Esophagus squamous epithelium (tissue), 5 donors: ENCODE data around the gene TPO. TPM values are rescaled to one million over a fixed set of nuclear protein-coding genes. Genes with fewer than 3 reads are reported as not detected.

Experiments
- DNase-seq: peaks from one replicate; lab custom pipeline; 2025; lab: John Stamatoyannopoulos, UW
- H3K27ac ChIP-seq, 4 donors: fragments of 200-600 bp; sonication (generic); one replicate each; pipeline ENCODE4 v1.5.1; 2016 to 2019; ENCODE audit warnings: mild to moderate bottlenecking in 1 of 4
- H3K27me3 ChIP-seq, 4 donors: fragments of 200-600 bp; sonication (generic); 1 replicate in 3 of 4; 2 replicates in 1 of 4; pipeline versions ENCODE4 v1.5.1 to v1.6.0; 2017 to 2021; ENCODE audit warnings: antibody characterized with exemption in 1 of 4
- H3K36me3 ChIP-seq, 3 donors: fragments of 200-600 bp; sonication (generic); one replicate each; pipeline ENCODE4 v1.5.1; 2016 to 2019
- H3K4me1 ChIP-seq, 3 donors: fragments of 200-600 bp; sonication (generic); one replicate each; pipeline ENCODE4 v1.5.1; 2017 to 2019
- H3K4me3 ChIP-seq, 4 donors: fragments of 200-600 bp; sonication (generic); 1 replicate in 3 of 4; 2 replicates in 1 of 4; pipeline ENCODE4 v1.5.1; 2016 to 2019; ENCODE audit warnings: mild to moderate bottlenecking in 2 of 4, moderate library complexity in 1 of 4
- H3K9me3 ChIP-seq, 3 donors: fragments of 200-600 bp; sonication (generic); one replicate each; pipeline ENCODE4 v1.5.1; 2016 to 2019
- CTCF ChIP-seq, 6 experiments: fragments of 450-650 bp in 4 of 6; fragments of 200-600 bp in 2 of 6; sonication (generic) in 2 of 6; IDR thresholded peaks; one replicate each; pipeline ENCODE4 v1.5.1; 2016 to 2019; ENCODE audit warnings: antibody characterized with exemption in 6 of 6, mild to moderate bottlenecking in 4 of 6, moderate library complexity in 4 of 6
- POLR2A ChIP-seq, 4 donors: fragments of 450-650 bp; IDR thresholded peaks; one replicate each; pipeline ENCODE4 v1.6.1; 2017; ENCODE audit warnings: antibody characterized with exemption in 4 of 4, mild to moderate bottlenecking in 4 of 4, moderate library complexity in 3 of 4
- WGBS, 2 donors: methylation state at CpG; one replicate each; pipeline ENCODE4 v1.1.5; 2018; 5-methylcytosine and 5-hydroxymethylcytosine counted together
- intact Hi-C: fragments of 100-400 bp; cut with DNase I; formaldehyde crosslinking; loops from one replicate; pipeline ENCODE4 v1.15.0; 2022
- total RNA-seq, 4 donors: library from RNA; depleted of rRNA; stranded (reverse); fragments of >200 nt; gene quantifications; one replicate each; pipeline ENCODE4 v1.1.0, GENCODE V29; 2016
- donor health status: DM: yes; HTN: yes; CAD: no.

The TPO gene
- total RNA-seq, 4 donors from 2014 or later, result 0.31 to 4.6 (median 2.7) TPM

- H3K36me3 ChIP-seq, result no peaks in the 10 kb centered on the region
- intact Hi-C loops, result no loop called here
- H3K4me3 ChIP-seq, result no peak overlapping the region
- 92 to 95% methylated on average over 2 of the region's 4 CpGs for WGBS, 2 donors
- H3K27me3 ChIP-seq, result no peaks in the 10 kb centered on the region
- TF ChIP-seq CTCF (IDR thresholded peaks at IDR 0.05) (no peak), POLR2A (IDR thresholded peaks at IDR 0.05) (no peak)
- no peaks in the 10 kb centered on the region for H3K9me3 ChIP-seq
- H3K4me1 ChIP-seq, result no peaks in the 10 kb centered on the region
- no peak overlapping the region for H3K27ac ChIP-seq
- DNase-seq, result no peak
Measured at GRCh38 chr2:1482981-1483380, 69.7 kb downstream of the TPO start.

- Histone ChIP-seq H3K27me3 (no peaks in the 10 kb centered on the region), H3K4me1 (no peaks in the 10 kb centered on the region), H3K9me3 (no peaks in the 10 kb centered on the region), H3K36me3 (no peaks in the 10 kb centered on the region), H3K4me3 (no peak overlapping the region), H3K27ac (no peak overlapping the region)
- intact Hi-C loops, result no loop called here
- no peak for TF ChIP-seq CTCF (IDR thresholded peaks at IDR 0.05)
- no peak for TF ChIP-seq POLR2A (IDR thresholded peaks at IDR 0.05)
- no peak for DNase-seq
- 77 to 84% methylated on average over 6 to 8 of the region's 9 CpGs for WGBS, 2 donors
Measured at GRCh38 chr2:1483551-1483950, 70.3 kb downstream of the TPO start.

GRCh38 chr2:1484131-1484884, 71.0 kb downstream of the TPO start:
- TF ChIP-seq CTCF (IDR thresholded peaks at IDR 0.05), result no peak
- no peak for TF ChIP-seq POLR2A (IDR thresholded peaks at IDR 0.05)
- Histone ChIP-seq H3K27me3 (no peaks in the 10 kb centered on the region), H3K27ac (no peak overlapping the region), H3K4me1 (no peaks in the 10 kb centered on the region), H3K4me3 (no peak overlapping the region), H3K36me3 (no peaks in the 10 kb centered on the region), H3K9me3 (no peaks in the 10 kb centered on the region)
- intact Hi-C loops, result no loop called here
- no peak for DNase-seq
- 86 to 90% methylated on average over 14 to 22 of the region's 22 CpGs for WGBS, 2 donors

GRCh38 chr2:1486670-1487069, 73.4 kb downstream of the TPO start:
- intact Hi-C loops, result no loop called here
- 86 to 92% methylated on average over 9 to 11 of the region's 11 CpGs for WGBS, 2 donors

More at GRCh38 chr2:1486670-1487069, 73.4 kb downstream of the TPO start:
- H3K9me3 ChIP-seq, result no peaks in the 10 kb centered on the region
- H3K36me3 ChIP-seq, result no peaks in the 10 kb centered on the region
- H3K4me3 ChIP-seq, result no peak overlapping the region
- no peak for DNase-seq
- H3K4me1 ChIP-seq, result no peaks in the 10 kb centered on the region
- H3K27me3 ChIP-seq, result no peaks in the 10 kb centered on the region
- TF ChIP-seq CTCF (IDR thresholded peaks at IDR 0.05) (no peak), POLR2A (IDR thresholded peaks at IDR 0.05) (no peak)
- H3K27ac ChIP-seq, result no peak overlapping the region
